Neural progenitor cell (in vitro differentiated cells): ENCODE results near the gene SYNDIG1. TPM values are rescaled to one million over a fixed set of nuclear protein-coding genes. Genes with fewer than 3 reads are reported as not detected.

Source experiments
- DNase-seq: peaks from one replicate; pipeline ENCODE4 v3.0.0-alpha.2; 2016; ENCODE audit warnings: low spot score
- H2AFZ ChIP-seq: fragments of 200-600 bp; sonication (generic); replicated peaks from 2 replicates; pipeline ENCODE4 v1.6.1; 2016; ENCODE audit warnings: antibody characterized with exemption
- H3F3A ChIP-seq: fragments of 200-600 bp; sonication (generic); 2 replicates; pipeline ENCODE4 v1.6.1; 2016; ENCODE audit warnings: antibody characterized with exemption, low read depth
- H3K27ac ChIP-seq: fragments of 200-600 bp; sonication (generic); 2 replicates; pipeline ENCODE4 v1.5.1; 2016; ENCODE audit warnings: mild to moderate bottlenecking
- H3K27me3 ChIP-seq: fragments of 200-600 bp; sonication (generic); 2 replicates; pipeline ENCODE4 v1.6.1; 2016; ENCODE audit warnings: mild to moderate bottlenecking, moderate library complexity
- H3K36me3 ChIP-seq: fragments of 200-600 bp; sonication (generic); 2 replicates; pipeline ENCODE4 v1.5.1; 2016
- H3K4me1 ChIP-seq: fragments of 200-600 bp; sonication (generic); 2 replicates; pipeline ENCODE4 v1.6.1; 2016; ENCODE audit warnings: mixed run types
- H3K4me2 ChIP-seq: fragments of 200-600 bp; sonication (generic); 2 replicates; pipeline ENCODE4 v1.6.1; 2016
- H3K4me3 ChIP-seq: fragments of 200-600 bp; sonication (generic); 2 replicates; pipeline ENCODE4 v1.5.1; 2016
- H3K79me2 ChIP-seq: fragments of 200-600 bp; sonication (generic); 2 replicates; pipeline ENCODE4 v1.6.1; 2016; ENCODE audit warnings: low read depth
- H3K9ac ChIP-seq: fragments of 200-600 bp; sonication (generic); 2 replicates; pipeline ENCODE4 v1.6.1; 2016
- H3K9me3 ChIP-seq: fragments of 200-600 bp; sonication (generic); 2 replicates; pipeline ENCODE4 v1.5.1; 2016; ENCODE audit warnings: low read depth
- H4K20me1 ChIP-seq: fragments of 200-600 bp; sonication (generic); 2 replicates; pipeline ENCODE4 v1.6.1; 2016; ENCODE audit warnings: low read depth
- H3K27ac Mint-ChIP-seq: 3 replicates; pipeline ENCODE4 v1.8.0; 2021; ENCODE audit warnings: mixed read lengths
- H3K27me3 Mint-ChIP-seq: 2 replicates; pipeline ENCODE4 v1.8.0; 2022; ENCODE audit warnings: low read depth, mild to moderate bottlenecking, inconsistent platforms, moderate library complexity, mixed read lengths; ENCODE audit not compliant: insufficient read depth
- H3K36me3 Mint-ChIP-seq: 3 replicates; pipeline ENCODE4 v1.8.0; 2021; ENCODE audit warnings: mixed read lengths
- H3K4me1 Mint-ChIP-seq: 3 replicates; pipeline ENCODE4 v1.8.0; 2021; ENCODE audit warnings: mixed read lengths
- H3K4me3 Mint-ChIP-seq: 3 replicates; pipeline ENCODE4 v1.8.0; 2021; ENCODE audit warnings: mild to moderate bottlenecking, moderate library complexity, mixed read lengths
- H3K9me3 Mint-ChIP-seq: 3 replicates; pipeline ENCODE4 v1.8.0; 2020; ENCODE audit warnings: mixed read lengths
- EZH2 ChIP-seq: fragments of 200-600 bp; sonication (generic); IDR thresholded peaks from 2 replicates; pipeline ENCODE4 v1.6.1; 2017; ENCODE audit warnings: antibody characterized with exemption, mild to moderate bottlenecking, moderate library complexity
- EZH2phosphoT487 ChIP-seq: fragments of 200-600 bp; sonication (generic); IDR thresholded peaks from 2 replicates; pipeline ENCODE4 v1.6.1; 2017; ENCODE audit warnings: antibody characterized with exemption
- total RNA-seq: library from RNA; depleted of rRNA; stranded (reverse); fragments of >200 nt; gene quantifications from 2 replicates; pipeline ENCODE4 v1.2.3, GENCODE V29; 2015; ENCODE audit warnings: low replicate concordance
- TF ChIP-seq, protein P1 (sequence below): fragments of 200-600 bp; sonication (generic); IDR thresholded peaks from 2 replicates; pipeline ENCODE4 v1.5.1; 2017; ENCODE audit warnings: antibody characterized with exemption, mild to moderate bottlenecking

SYNDIG1 gene
- total RNA-seq, 1 donor from 2014 or later, result 1.0 TPM

DNA sequence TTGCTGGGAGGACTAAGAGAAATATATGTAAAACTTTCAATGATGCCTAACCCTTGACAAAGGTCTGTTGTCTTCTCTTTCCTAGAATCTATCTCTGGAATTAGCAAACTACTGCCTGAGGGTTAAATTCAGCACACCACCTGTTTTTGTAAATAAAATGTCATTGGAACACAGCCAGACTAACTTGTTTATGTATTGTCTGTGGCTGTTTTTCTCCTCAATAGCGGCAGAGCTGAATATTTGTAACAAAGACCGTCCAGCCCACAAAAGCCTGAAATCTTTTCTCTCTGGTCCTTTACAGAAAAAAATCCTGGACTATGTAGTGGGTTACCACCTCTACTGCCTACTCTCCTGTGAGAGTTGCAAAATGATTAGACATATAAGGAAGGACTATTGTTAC lies 33.3 kb upstream of the SYNDIG1 start:
- no peak overlapping the region for H3K27ac ChIP-seq
- H3K4me1 Mint-ChIP-seq, result no peaks in the 10 kb centered on the region
- H3K27me3 Mint-ChIP-seq, result peaks cover 3% of the 10 kb centered on the region
- H3K4me3 Mint-ChIP-seq, result no peak overlapping the region
- H3K36me3 ChIP-seq, result no peaks in the 10 kb centered on the region
- no peak overlapping the region for H3K4me2 ChIP-seq
- no peaks in the 10 kb centered on the region for H3K36me3 Mint-ChIP-seq
- no peak overlapping the region for H2AFZ ChIP-seq
- no peak overlapping the region for H3K27ac Mint-ChIP-seq
- TF ChIP-seq EZH2 (no peak), EZH2phosphoT487 (no peak)
- TF ChIP-seq, protein P1, sequence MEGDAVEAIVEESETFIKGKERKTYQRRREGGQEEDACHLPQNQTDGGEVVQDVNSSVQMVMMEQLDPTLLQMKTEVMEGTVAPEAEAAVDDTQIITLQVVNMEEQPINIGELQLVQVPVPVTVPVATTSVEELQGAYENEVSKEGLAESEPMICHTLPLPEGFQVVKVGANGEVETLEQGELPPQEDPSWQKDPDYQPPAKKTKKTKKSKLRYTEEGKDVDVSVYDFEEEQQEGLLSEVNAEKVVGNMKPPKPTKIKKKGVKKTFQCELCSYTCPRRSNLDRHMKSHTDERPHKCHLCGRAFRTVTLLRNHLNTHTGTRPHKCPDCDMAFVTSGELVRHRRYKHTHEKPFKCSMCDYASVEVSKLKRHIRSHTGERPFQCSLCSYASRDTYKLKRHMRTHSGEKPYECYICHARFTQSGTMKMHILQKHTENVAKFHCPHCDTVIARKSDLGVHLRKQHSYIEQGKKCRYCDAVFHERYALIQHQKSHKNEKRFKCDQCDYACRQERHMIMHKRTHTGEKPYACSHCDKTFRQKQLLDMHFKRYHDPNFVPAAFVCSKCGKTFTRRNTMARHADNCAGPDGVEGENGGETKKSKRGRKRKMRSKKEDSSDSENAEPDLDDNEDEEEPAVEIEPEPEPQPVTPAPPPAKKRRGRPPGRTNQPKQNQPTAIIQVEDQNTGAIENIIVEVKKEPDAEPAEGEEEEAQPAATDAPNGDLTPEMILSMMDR, result no peak
- no peaks in the 10 kb centered on the region for H4K20me1 ChIP-seq
- no peaks in the 10 kb centered on the region for H3K27me3 ChIP-seq
- H3K9me3 ChIP-seq, result no peaks in the 10 kb centered on the region
- H3K4me1 ChIP-seq, result peaks cover 5% of the 10 kb centered on the region
- no peak for DNase-seq
- H3K9ac ChIP-seq, result no peak overlapping the region
- no peaks in the 10 kb centered on the region for H3F3A ChIP-seq
- H3K4me3 ChIP-seq, result no peak overlapping the region
- no peaks in the 10 kb centered on the region for H3K79me2 ChIP-seq
- H3K9me3 Mint-ChIP-seq, result no peaks in the 10 kb centered on the region

DNA sequence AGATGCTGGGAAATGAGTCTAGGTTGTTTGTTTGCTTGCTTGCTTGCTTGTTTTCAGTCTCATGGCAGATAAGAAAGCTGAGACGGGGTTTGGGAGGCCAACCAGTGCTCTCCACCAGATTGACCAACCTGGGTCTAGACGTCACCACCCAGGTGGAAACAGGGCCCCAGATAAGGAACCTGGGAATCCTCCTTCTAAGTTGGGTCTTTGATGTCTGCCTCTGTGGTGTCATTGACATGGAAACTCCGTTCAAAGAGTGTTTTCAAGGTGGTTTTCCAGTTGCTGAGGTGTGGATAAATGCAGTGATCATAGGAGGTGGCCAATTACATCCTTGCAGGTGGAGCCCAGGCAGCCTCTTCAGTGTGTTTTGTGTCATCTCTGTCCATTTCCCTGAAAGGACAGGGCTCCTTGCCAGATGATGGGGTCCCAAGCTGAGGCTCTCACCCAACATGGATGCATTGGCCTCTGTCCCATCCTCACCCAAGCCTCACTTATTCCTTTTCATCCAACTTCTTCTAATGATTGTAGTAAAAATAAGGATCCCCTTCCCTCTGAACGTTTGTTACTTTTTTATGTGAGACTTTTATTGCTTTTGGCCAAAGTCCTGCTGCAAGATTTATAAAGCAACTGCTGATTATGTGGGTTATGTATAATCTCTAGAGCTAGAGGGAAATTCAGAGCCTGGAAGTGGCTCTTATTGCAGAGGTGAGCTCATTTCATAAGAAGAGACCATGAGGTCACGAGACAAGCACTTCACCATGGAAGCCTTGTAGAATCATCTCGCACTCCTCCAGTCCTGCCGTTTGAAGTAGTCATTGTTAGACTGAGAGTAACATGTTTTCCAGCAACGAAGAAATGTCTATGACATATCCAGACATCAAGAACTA lies 32.0 kb upstream of the SYNDIG1 start:
- H2AFZ ChIP-seq, result no peak overlapping the region
- H3K4me3 ChIP-seq, result no peak overlapping the region
- H3K27ac Mint-ChIP-seq, result no peak overlapping the region
- no peak overlapping the region for H3K4me2 ChIP-seq
- H3K27me3 ChIP-seq, result no peaks in the 10 kb centered on the region
- H3K27me3 Mint-ChIP-seq, result peaks cover 3% of the 10 kb centered on the region
- no peaks in the 10 kb centered on the region for H3K9me3 Mint-ChIP-seq
- H4K20me1 ChIP-seq, result no peaks in the 10 kb centered on the region
- H3K9me3 ChIP-seq, result no peaks in the 10 kb centered on the region
- peaks cover under 1% of the 10 kb centered on the region for H3F3A ChIP-seq
- no peaks in the 10 kb centered on the region for H3K36me3 Mint-ChIP-seq
- H3K4me3 Mint-ChIP-seq, result no peak overlapping the region
- peaks cover under 1% of the 10 kb centered on the region for H3K4me1 ChIP-seq
- TF ChIP-seq EZH2 (no peak), EZH2phosphoT487 (no peak)
- TF ChIP-seq, protein P1, result no peak
- no peaks in the 10 kb centered on the region for H3K79me2 ChIP-seq
- H3K36me3 ChIP-seq, result no peaks in the 10 kb centered on the region
- peaks cover 2% of the 10 kb centered on the region for H3K4me1 Mint-ChIP-seq
- H3K9ac ChIP-seq, result no peak overlapping the region
- no peak overlapping the region for H3K27ac ChIP-seq
- no peak for DNase-seq

DNA sequence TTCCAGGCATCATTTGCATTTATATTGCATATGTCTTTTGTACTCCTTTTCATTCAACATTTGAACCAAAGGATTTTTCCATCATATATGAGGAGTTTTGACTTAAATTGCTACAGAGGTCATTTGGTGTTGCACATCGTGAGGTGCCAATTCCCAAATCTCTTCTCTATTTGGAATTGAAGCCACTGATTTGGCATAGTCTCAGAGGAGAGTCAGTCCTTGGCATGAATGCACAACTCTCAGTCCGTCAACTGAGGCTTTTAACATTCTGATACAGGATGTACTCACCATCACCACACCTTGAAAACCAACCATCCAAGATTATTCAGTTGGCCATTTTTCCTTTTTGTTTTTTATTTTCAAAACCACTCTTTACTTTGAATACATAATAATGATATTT lies 31.1 kb upstream of the SYNDIG1 start:
- Histone ChIP-seq H4K20me1 (no peaks in the 10 kb centered on the region), H3K4me1 (peaks cover 6% of the 10 kb centered on the region), H3K27ac (no peak overlapping the region), H3K9me3 (no peaks in the 10 kb centered on the region), H3K27me3 (no peaks in the 10 kb centered on the region), H2AFZ (no peak overlapping the region), H3K36me3 (no peaks in the 10 kb centered on the region), H3K9ac (no peak overlapping the region), H3K4me2 (no peak overlapping the region), H3K4me3 (no peak overlapping the region), H3F3A (peaks cover 9% of the 10 kb centered on the region), H3K79me2 (no peaks in the 10 kb centered on the region)
- Mint-ChIP-seq H3K36me3 (no peaks in the 10 kb centered on the region), H3K4me1 (peaks cover 2% of the 10 kb centered on the region), H3K4me3 (no peak overlapping the region), H3K27ac (no peak overlapping the region), H3K27me3 (peaks cover 3% of the 10 kb centered on the region), H3K9me3 (no peaks in the 10 kb centered on the region)
- no peak for TF ChIP-seq EZH2phosphoT487
- TF ChIP-seq, protein P1, result no peak
- no peak for TF ChIP-seq EZH2
- DNase-seq, result no peak
